NCI-H1105 (cell line): ENCODE measurements around the gene NEO1.
A peak's percentile ranks its signal among the peaks of the same experiment; 100 is the strongest.

Experiments used
- DNase-seq: peaks from one replicate; lab custom pipeline; 2025; lab: John Stamatoyannopoulos, UW

Gene NEO1

GRCh38 chr15:73308305-73308704, 256.0 kb downstream of the NEO1 start:
- no peak for DNase-seq

GRCh38 chr15:73313861-73314260, 261.6 kb downstream of the NEO1 start:
- no peak for DNase-seq

DNA sequence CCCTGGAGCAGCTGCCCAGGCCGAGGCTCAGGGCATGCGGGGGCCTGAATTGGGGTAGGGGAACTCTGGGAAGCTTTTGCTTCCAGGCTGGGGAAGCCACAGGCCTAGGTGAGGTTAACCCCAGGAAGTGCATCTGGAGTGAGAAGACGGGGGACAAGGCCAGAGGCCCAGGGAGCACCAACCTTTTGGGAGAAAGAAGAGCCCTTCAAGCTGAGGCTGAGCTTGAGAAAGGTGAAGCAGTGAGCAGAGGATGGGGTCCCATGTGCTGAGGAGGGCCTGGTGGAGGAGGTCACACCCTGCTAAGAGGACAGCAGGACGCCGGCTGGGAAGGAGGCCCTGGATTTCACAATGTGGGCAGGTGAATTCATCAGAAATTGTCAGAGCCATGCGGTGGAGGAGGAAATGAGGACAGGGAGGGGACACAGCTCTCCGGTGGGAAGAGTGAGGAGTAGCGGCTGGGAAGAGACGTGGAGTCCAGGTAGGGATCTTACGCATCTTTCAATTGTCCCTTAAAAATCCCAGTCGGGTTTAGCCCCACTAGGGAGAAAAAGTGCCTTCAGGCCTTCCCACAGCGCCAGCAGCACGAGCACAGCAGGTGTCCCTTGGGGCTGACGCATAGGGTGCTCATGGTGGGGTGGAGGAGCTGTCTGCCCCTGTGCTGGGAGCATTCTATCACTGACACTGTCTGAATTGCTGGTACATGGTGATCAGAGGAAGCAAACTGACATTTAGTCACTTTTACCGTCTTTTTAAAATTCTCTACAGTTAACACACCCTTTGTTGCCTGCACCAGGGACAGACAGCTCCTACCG, 265.6 kb downstream of the NEO1 start:
- no peak for DNase-seq

DNA sequence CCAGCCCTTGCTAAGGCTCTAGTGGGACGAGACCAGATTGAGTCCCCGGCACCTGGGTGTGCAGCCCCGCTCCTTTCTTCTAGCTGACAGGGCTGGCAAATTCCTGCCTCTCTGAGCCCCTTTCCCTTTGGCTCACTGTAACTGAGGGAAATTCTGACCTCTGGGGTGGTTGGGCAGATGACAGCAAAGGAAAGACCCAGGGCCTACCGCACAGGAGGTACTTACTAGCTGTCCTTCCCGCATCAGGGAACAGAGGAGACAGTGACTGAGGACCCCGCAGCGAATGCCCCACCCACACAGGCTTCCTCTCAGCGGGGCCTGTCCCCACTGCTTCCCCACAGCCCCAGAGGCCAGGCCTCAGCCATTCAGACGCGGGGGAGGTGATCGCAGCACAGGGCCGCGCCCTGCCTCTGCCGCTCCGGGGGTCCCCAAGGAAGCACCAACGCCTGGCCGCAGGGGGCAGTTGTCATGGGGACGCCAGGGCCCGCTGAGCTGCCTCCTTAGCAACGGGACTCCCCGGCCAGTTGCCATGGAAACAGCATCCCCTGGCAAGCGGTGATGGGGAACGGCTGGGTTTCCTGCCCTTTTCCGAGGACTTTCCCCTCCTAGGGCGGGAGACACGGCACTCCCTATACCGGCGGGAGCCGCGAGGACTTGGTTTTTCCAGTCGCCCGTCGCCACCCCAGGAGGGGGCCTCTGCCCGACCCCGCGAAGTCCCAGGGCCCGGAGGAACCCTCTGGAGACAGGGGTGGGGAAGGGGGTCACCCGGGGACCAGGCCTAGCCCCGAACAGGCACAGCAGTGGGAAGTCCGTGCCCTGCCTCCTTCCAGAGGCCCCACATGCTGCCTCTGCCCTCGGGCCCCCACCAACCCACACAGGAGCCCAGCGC, 266.4 kb downstream of the NEO1 start:
- peak; percentile 19 for DNase-seq

- DNase-seq: no peak
Measured at GRCh38 chr15:73319460-73320245, 267.4 kb downstream of the NEO1 start.

DNA sequence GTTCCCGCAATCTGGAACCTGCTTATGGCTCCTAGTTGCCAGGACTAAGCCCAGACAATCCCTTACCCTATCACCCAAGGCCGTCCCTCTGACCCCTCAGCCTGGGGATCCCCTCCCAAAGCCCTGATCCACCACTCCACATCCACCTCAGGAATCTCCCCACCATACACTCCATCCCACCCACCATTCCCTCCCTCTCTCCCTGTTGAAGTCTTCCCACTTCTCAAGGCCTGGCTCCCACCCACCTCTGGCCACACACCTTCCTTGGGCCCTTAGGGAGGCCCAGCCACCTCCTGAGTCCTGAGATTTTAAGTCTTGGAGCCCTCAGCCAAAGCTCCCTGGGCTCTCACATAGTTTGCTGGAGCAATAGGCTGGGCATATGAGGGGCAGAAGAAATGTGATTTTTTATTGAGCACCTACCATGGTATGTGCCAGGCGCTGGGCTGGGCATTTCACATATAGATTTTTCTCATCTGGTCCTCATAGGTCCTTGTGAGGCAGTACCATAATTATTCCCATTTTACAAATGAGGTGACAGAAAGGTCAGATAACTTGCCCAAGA, 268.4 kb downstream of the NEO1 start:
- no peak for DNase-seq

- peak; percentile 7 for DNase-seq
Measured at GRCh38 chr15:73321496-73322450, 269.5 kb downstream of the NEO1 start.

DNA sequence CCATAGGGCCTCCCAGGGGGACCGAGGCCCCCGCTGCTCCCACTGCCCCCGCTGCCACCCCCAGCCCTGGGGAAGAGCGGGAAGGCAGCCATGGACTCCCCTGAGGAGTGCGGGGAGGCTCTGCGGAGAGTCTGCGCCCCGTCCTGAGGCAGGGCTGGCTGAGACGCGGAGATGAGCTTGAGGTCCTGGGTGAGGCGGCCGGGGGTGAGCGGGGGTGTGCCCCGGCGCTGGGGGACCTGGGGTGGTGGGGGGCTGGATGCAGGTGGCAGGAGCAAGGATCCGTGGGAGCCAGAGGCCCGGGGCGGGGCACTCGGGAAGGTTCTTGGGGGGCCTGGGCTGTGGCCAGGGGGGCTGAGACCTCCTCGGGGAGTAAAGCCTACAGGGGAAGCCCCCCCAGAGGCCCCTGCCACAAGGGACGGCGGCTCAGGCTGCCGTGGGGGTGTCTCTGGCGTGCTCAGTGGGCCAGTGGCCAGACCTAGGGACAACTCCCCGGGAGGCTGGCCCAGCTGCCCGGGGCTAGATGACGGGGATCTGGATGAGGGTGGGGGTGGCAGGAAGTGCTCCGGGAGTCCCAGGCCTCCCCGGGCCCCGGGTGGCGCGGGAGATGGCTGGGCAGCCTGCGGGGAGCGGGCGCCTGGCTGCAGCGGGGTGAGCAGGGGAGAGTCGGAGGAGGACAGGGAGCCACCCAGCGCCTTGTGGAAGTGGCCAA, 270.6 kb downstream of the NEO1 start:
- no peak for DNase-seq

DNA sequence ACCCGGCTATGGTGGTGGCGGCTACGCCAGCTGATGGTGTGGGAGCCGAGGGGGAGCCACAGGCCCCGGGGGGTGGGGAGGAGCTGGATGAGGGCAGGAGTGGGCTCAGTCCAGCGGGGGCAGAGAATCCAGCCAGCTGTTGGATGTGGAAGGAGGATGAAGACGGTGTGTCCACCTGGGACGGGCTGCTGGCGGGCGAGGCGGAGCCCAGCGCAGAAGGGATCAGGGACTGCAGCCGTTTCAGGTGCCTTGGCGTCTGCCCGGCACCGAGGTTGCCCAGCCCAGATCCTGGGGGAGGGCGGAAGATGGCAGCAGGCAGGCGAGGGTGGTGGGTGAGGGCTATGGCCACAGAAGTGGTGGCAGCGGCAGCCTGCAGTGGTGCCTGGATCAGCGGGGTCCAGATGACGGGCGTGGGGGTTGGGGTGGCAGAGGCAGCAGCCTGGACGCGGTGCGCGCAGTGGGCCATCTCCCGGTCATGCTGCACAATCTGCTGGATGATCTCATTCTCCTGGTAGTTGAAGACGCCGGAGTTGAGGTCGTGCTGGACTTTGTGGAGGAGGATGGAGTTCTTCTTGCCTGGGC, 271.2 kb downstream of the NEO1 start:
- DNase-seq: no peak

DNA sequence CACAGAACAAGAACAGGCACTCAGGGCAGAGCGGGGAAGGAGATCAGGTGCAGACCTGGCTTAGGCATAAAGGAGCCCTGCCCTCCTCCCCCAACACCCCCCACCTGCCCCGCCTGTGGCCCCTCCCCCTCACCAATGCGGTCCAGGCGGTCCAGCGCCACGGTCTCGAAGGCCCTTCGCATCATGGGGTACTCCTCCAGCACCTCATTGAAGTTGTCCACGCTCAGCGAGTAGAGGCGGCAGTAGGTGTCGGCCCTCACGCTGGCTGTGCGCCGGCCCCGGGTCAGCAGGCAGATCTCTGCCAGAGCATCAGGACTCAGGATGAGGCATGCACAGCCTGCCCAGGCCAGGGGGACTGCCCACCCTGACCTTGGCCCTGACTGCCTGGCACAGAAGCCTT, 271.7 kb downstream of the NEO1 start:
- no peak for DNase-seq

DNA sequence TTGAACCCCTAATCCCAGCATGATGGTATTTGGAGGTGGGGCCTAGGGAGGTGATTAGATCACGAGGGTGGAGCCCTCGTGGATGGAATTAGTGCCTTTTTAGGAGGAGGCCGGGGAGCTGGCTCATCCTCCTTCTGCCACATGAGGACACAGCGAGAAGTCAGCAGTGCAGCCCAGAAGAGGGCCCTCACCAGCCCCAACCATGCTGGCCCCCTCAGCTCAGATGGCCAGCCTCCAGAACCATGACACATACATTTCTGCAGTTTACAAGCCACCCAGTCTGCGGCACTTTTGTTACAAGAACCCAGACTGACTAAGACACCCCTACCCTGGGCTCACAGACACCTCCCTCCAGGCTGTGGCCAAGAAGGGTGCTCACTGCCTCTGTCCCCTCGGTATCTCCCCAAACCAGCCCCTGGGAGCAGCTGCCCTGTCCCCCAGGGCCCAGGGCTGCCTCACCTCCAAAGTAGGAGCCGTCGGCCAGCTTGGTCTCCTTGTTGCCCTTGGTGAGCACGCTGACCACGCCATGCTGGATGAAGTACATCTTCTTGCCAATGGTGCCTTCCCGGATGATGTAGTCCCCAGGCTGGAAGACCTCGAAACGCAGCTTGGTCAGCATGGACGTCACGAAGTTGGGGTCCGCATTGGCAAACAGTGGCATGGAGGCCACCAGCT, 272.4 kb downstream of the NEO1 start:
- no peak for DNase-seq

DNA sequence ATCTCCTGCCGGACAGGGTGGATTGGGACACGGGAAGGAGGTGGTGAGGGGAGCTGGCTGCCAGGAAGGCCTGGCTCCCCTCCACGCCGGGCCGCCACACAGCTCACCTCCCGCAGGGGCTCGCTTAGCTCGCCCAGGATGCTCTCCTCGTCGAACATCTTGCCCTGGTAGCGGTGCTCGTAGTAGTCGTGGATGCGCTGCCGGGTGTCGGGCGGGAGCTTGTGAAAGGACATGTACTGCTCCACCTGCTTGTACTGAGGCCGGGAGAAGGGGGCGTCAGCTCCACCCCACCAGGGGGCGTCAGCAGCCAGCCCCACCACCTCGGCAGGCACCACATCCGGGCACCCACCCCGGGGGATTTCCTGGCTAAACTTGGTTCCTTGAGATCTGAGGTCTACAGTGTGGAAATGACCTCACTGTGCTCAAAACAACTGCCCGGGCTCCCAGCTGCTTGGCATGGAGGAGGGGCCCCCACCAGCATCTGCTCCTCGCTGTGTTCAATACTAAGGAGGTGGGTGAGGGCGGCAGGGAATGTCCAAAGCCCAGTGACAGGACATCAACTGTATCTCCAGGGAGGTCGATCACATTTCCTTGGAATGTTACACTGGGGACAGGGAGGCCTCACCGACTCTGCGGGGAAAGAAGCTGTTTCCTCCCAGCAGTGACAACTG, 273.1 kb downstream of the NEO1 start:
- DNase-seq: no peak

DNA sequence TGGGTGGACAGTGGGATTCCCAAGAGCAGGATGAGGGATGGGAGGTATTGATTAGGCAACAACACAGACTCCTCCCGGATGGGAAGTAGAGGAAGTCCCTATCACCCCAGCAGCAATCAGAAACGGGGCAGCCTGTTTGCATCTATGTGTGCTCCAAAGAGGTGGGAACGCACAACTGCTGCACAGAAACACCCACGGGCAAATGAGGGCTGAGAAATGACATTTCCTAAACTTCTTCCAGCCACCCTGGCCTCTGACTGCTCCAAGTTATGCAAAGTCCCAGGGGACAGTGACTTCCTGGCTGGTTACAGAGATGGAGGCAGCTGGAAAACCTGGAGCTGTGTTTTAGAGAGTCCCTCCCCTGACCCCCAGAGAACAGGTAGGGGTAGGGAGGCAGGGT, 273.9 kb downstream of the NEO1 start:
- no peak for DNase-seq

DNA sequence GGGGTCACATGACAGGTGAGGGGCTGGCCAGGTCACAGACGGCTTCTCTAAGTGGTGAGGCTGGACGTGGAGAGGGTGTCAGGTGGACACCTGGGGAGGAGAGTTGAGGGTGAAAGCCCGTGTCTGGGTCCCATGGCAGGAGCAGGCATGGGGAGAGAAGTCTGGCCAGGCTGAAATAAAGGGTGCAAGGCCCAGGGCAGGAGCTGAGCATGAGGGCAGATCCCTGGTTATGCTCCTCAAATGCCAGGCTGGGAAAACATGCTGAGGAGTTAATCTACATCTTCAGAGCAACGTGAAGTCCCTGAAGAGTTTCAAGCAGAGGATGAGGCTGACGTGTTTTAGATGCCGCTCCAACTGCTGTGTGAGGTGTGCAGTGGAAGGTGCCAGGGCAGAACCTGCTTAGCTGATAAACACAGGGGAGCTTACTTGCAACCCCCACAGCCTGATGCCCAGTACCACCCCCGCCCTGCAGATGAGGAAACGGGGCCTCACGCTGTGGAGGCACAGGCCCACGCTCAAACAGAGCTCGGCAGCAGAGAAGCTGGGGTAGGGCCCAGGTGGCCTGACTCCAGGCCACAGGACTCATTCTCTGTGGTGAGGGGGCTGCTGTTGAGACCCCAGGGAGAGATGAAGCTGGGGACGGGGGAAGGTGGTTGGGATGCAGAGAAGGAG, 276.0 kb downstream of the NEO1 start:
- DNase-seq: no peak

DNA sequence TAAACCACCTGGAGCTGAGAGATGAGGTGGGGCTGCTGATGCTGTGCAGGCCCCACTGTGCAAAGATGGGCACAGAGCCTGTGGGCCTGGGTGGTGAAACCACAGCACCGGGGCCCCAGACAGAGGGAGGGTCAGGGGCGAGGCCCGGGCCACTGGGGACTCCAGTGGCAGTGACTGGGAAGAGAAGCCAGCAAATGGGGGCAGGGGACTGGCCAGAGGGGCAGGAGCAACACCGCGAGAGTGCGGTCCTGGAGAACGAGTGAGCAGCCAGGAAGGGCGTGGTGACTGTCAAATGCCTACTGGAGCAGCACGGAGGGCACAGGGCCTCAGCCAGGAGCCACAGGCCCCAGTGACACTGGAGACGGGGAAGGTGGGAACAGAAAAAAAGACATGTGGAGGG, 276.7 kb downstream of the NEO1 start:
- DNase-seq: no peak

GRCh38 chr15:73329501-73330200, 277.4 kb downstream of the NEO1 start:
- DNase-seq: no peak

- DNase-seq: no peak
Measured at GRCh38 chr15:73330206-73331051, 278.2 kb downstream of the NEO1 start.
